ENCODE results near the gene TMEM151B. TPM values are rescaled to one million over a fixed set of nuclear protein-coding genes. Genes with fewer than 3 reads are reported as not detected.

Gene TMEM151B
- total and polyA plus RNA-seq, 7 donors, result 0.16 to 1.1 (median 0.63) TPM; not detected in 2

DNA sequence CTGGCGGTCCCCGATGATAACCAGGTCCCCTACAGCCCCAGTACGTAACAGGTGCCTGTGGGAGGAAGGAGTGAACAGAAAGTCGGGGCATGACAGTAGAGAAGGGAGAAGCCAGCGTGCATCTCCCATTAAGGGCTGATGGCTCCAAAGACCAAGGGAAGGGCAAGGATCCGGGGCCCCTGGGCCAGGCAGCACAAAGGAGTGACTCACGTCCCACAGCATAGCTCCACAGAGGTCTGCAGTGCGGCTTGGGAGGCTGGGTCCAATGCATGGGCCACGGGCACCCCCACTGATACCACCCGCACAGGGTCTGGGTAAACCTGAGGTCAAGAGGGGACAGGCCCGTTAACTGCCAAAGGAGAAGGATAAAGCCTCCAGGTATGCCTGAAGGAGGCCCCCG lies 32.6 kb downstream of the TMEM151B start:
- intact Hi-C loops (cut with DNase I), result no loop called here

DNA sequence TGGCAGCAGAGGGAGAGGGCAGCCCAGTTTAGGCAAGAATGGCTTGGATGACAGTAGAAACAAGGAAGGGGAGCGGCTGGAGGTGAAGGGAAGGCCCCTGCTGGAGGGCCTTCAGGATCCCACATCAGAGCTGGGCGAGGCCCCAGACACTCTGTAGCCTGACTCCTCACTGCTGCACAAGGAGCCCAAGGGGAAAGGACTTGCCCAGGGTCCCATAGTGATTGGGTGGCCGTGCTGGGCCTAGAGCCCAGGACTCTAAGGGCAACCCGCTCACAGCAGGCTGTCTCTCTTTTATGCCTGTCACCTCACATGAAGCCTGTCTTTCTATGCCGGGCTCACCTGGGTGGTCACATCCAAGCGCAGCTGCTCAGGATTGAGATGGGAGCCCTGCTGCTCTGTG lies 33.6 kb downstream of the TMEM151B start:
- DNase-seq, result no peak
- H3K9me3 ChIP-seq, result no peaks in the 10 kb centered on the region
- peaks cover 0 to 84% (median 49%) of the 10 kb centered on the region in 4 donors for H3K36me3 ChIP-seq
- H3K27ac ChIP-seq, result no peak overlapping the region
- no peak for TF ChIP-seq POLR2A (IDR thresholded peaks at IDR 0.05)
- TF ChIP-seq, protein P1, sequence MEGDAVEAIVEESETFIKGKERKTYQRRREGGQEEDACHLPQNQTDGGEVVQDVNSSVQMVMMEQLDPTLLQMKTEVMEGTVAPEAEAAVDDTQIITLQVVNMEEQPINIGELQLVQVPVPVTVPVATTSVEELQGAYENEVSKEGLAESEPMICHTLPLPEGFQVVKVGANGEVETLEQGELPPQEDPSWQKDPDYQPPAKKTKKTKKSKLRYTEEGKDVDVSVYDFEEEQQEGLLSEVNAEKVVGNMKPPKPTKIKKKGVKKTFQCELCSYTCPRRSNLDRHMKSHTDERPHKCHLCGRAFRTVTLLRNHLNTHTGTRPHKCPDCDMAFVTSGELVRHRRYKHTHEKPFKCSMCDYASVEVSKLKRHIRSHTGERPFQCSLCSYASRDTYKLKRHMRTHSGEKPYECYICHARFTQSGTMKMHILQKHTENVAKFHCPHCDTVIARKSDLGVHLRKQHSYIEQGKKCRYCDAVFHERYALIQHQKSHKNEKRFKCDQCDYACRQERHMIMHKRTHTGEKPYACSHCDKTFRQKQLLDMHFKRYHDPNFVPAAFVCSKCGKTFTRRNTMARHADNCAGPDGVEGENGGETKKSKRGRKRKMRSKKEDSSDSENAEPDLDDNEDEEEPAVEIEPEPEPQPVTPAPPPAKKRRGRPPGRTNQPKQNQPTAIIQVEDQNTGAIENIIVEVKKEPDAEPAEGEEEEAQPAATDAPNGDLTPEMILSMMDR (IDR thresholded peaks at IDR 0.05), result no peak
- no peak for TF ChIP-seq EP300 (IDR thresholded peaks at IDR 0.05)
- TF ChIP-seq POLR2AphosphoS5 (IDR thresholded peaks at IDR 0.05), result no peak
- no peak overlapping the region for H3K4me3 ChIP-seq
- 96 to 98% methylated on average over 6 of the region's 6 CpGs for WGBS, 2 donors
- H3K27me3 ChIP-seq, result no peaks in the 10 kb centered on the region
- no peaks in the 10 kb centered on the region for H3K4me1 ChIP-seq
- intact Hi-C loops (cut with DNase I), result no loop called here

More for the DNA sequence above, 32.6 kb downstream of the TMEM151B start:
- Histone ChIP-seq H3K27me3 (peaks cover 0 to 8% (median 0%) of the 10 kb centered on the region in 3 donors), H3K4me1 (peaks cover 0 to 3% (median 2%) of the 10 kb centered on the region in 4 donors), H3K27ac (no peak overlapping the region), H3K4me3 (no peak overlapping the region), H3K9me3 (no peaks in the 10 kb centered on the region), H3K36me3 (peaks cover 0 to 78% (median 47%) of the 10 kb centered on the region in 4 donors)
- WGBS, 2 donors, result 92 to 96% methylated on average over 12 of the region's 12 CpGs
- TF ChIP-seq EP300 (IDR thresholded peaks at IDR 0.05) (no peak), POLR2A (IDR thresholded peaks at IDR 0.05) (no peak), POLR2AphosphoS5 (IDR thresholded peaks at IDR 0.05) (no peak)
- TF ChIP-seq, protein P1 (IDR thresholded peaks at IDR 0.05), result no peak
- DNase-seq, result no peak

DNA sequence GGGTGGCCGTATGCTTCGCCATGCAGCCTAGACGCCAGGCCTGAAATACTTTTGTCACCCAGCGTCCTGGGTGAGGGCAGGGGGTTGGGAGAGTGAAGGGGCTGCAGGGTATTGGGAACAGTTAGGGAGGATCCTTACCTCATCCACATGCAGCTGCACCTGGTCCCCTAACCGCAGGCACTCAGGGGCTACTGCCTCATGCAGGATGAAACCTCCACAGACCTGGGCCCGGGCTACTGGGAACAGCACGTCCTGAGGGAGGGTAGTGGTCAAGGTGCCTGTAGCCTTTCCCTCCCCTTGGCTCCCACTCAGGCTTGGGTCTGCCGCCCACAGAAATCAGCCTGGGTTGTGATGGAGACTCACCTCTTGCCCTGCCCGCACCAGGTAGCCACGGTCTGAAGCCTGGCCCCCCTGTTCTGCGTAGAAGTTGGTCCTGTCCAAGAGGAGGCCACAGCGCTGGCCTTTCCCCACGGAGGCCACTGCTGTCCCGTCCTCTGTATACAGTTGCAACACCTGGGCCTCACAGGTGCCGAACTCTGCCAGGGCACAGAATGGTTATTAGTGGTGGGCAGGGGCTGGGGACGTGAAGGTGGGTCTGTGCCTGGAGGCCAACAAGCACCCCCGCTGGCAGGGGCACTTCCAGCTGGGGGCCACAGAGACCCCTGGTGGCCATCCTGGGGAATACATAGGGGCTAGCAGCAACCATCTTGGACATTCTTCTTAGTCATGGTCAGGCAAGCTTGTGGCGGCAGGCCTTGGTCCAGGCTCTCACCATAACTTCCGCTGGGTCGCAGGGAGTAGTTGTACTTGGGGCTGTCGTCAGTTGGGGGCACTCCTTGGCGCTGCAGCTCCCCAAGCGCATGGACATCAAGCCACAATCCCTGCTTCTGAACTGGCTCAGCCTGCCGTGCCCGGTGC lies 34.3 kb downstream of the TMEM151B start:
- Histone ChIP-seq H3K36me3 (peaks cover 0 to 91% (median 52%) of the 10 kb centered on the region in 4 donors), H3K4me3 (no peak overlapping the region), H3K9me3 (no peaks in the 10 kb centered on the region), H3K27ac (no peak overlapping the region), H3K4me1 (no peaks in the 10 kb centered on the region), H3K27me3 (no peaks in the 10 kb centered on the region)
- intact Hi-C loops (cut with DNase I), result no loop called here
- TF ChIP-seq EP300 (IDR thresholded peaks at IDR 0.05), result no peak
- no peak for TF ChIP-seq POLR2AphosphoS5 (IDR thresholded peaks at IDR 0.05)
- TF ChIP-seq POLR2A (IDR thresholded peaks at IDR 0.05), result no peak
- TF ChIP-seq, protein P1 (IDR thresholded peaks at IDR 0.05), result peak in 3 of 4 experiments; percentile 54 to 74 (median 55)
- WGBS, 2 donors, result 87 to 89% methylated on average over 25 of the region's 25 CpGs
- no peak for DNase-seq

DNA sequence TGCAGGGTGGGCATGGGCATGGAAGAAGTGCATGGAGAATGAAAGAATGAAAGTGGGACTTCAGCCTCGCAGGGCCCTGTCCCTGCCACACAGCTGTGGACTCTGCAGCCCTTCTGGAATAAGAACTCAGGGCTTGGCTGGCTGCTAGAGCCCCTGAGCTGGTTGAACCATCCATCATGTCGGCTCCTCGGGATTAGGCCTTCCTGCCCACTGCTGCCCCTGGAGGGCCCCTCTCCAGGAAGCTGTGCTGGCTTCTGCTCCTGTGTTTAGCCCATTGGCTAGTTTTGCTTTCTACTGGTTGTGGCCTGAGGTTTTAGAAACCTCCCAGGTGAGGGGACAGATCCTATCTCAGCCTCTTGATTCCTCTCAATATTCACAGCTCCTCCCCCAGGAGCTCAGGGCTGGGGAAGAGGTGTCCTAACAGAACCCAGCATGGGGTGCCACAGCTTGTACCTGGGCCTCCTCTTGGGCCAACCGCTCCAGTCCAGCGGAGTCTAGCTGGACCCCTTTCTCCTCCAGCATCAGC lies 35.0 kb downstream of the TMEM151B start:
- no peak for DNase-seq
- TF ChIP-seq POLR2A (IDR thresholded peaks at IDR 0.05) (no peak), POLR2AphosphoS5 (IDR thresholded peaks at IDR 0.05) (no peak), EP300 (IDR thresholded peaks at IDR 0.05) (no peak)
- TF ChIP-seq, protein P1 (IDR thresholded peaks at IDR 0.05), result no peak
- no peaks in the 10 kb centered on the region for H3K4me1 ChIP-seq
- 89 to 92% methylated on average over 5 of the region's 5 CpGs for whole genome bisulfite sequencing, 2 donors
- no peaks in the 10 kb centered on the region for H3K9me3 ChIP-seq
- H3K36me3 ChIP-seq, result peaks cover 0 to 96% (median 57%) of the 10 kb centered on the region in 4 donors
- H3K27ac ChIP-seq, result no peak overlapping the region
- no peak overlapping the region for H3K4me3 ChIP-seq
- intact Hi-C loops (cut with DNase I), result no loop called here
- H3K27me3 ChIP-seq, result no peaks in the 10 kb centered on the region

Measured in sigmoid colon (tissue), 7 donors.